Gastrocnemius medialis (tissue), 4 donors: ENCODE measurements around the gene SH3BP4.

Source experiments
- CTCF ChIP-seq, 5 experiments: fragments of 450-650 bp in 3 of 5; fragments of 200-600 bp in 2 of 5; sonication (generic) in 2 of 5; IDR thresholded peaks in 4 of 5; conservative IDR thresholded peaks in 1 of 5; 1 replicate in 4 of 5; 2 replicates in 1 of 5; pipeline ENCODE4 v1.5.1; 2016 to 2019; ENCODE audit warnings: antibody characterized with exemption in 5 of 5, mild to moderate bottlenecking in 3 of 5, moderate library complexity in 3 of 5
- POLR2A ChIP-seq, 2 donors: fragments of 450-650 bp; IDR thresholded peaks; one replicate each; pipeline ENCODE4 v1.6.1; 2017; ENCODE audit warnings: antibody characterized with exemption in 2 of 2, mild to moderate bottlenecking in 2 of 2, moderate library complexity in 2 of 2

GRCh38 chr2:234988491-234988890 lies 36.7 kb downstream of the SH3BP4 start:
- TF ChIP-seq CTCF (IDR thresholded peaks at IDR 0.05 in 4 of 5, conservative IDR thresholded peaks at IDR 0.05 in 1 of 5) (no peak), POLR2A (IDR thresholded peaks at IDR 0.05) (no peak)
